Endothelial cell (in vitro differentiated cells): ENCODE measurements around the gene E2F6. TPM values are rescaled to one million over a fixed set of nuclear protein-coding genes. Genes with fewer than 3 reads are reported as not detected.

Experiments used
- DNase-seq: peaks from one replicate; pipeline ENCODE4 v3.0.0; 2021; ENCODE audit warnings: low spot score
- H3K27ac Mint-ChIP-seq: one replicate; pipeline ENCODE4 v1.8.0; 2021; ENCODE audit warnings: mixed read lengths, inconsistent platforms; ENCODE audit not compliant: unreplicated experiment
- H3K27me3 Mint-ChIP-seq: one replicate; pipeline ENCODE4 v1.8.0; 2021; ENCODE audit warnings: mild to moderate bottlenecking, moderate library complexity, mixed read lengths, inconsistent platforms; ENCODE audit not compliant: unreplicated experiment
- H3K36me3 Mint-ChIP-seq: one replicate; pipeline ENCODE4 v1.8.0; 2021; ENCODE audit warnings: mild to moderate bottlenecking, low read depth, mixed read lengths, inconsistent platforms; ENCODE audit not compliant: unreplicated experiment
- H3K4me1 Mint-ChIP-seq: one replicate; pipeline ENCODE4 v1.8.0; 2021; ENCODE audit warnings: mild to moderate bottlenecking, mixed read lengths, inconsistent platforms; ENCODE audit not compliant: unreplicated experiment
- H3K4me3 Mint-ChIP-seq: one replicate; pipeline ENCODE4 v1.8.0; 2021; ENCODE audit warnings: mild to moderate bottlenecking, mixed read lengths, inconsistent platforms; ENCODE audit not compliant: unreplicated experiment
- H3K9me3 Mint-ChIP-seq: one replicate; pipeline ENCODE4 v1.8.0; 2021; ENCODE audit warnings: mixed read lengths, inconsistent platforms; ENCODE audit not compliant: unreplicated experiment
- CTCF ChIP-seq: fragments of 200-600 bp; sonication (generic); IDR thresholded peaks from one replicate; pipeline ENCODE4 v1.5.0; 2021; ENCODE audit warnings: antibody characterized with exemption; ENCODE audit not compliant: unreplicated experiment
- total RNA-seq: library from RNA; stranded (reverse); fragmentation: NEBNext Ultra II Directional; extraction: Animal tissue kit (Norgen Biotek cat#: 25700); gene quantifications from one replicate; pipeline ENCODE4 v1.2.1, GENCODE V29; 2021; ENCODE audit not compliant: unreplicated experiment

E2F6 gene
- total RNA-seq, 1 donor from 2014 or later = 20.4 TPM

- DNase-seq = no peak
- Mint-ChIP-seq H3K4me3 (no peak overlapping the region), H3K27ac (no peak overlapping the region), H3K36me3 (no peaks in the 10 kb centered on the region), H3K4me1 (peaks cover 10% of the 10 kb centered on the region), H3K9me3 (no peaks in the 10 kb centered on the region), H3K27me3 (peaks cover 2% of the 10 kb centered on the region)
- no peak for TF ChIP-seq CTCF
These were observed 55.9 kb downstream of the E2F6 start for GRCh38 chr2:11410101-11410500.

GRCh38 chr2:11409572-11409959, 56.4 kb downstream of the E2F6 start:
- peaks cover 2% of the 10 kb centered on the region for H3K27me3 Mint-ChIP-seq
- no peak for TF ChIP-seq CTCF
- H3K4me1 Mint-ChIP-seq = peaks cover 10% of the 10 kb centered on the region
- H3K36me3 Mint-ChIP-seq = no peaks in the 10 kb centered on the region
- no peak overlapping the region for H3K27ac Mint-ChIP-seq
- H3K4me3 Mint-ChIP-seq = no peak overlapping the region
- no peaks in the 10 kb centered on the region for H3K9me3 Mint-ChIP-seq
- DNase-seq = no peak

GRCh38 chr2:11408959-11409571, 56.9 kb downstream of the E2F6 start:
- no peak for TF ChIP-seq CTCF
- Mint-ChIP-seq H3K4me3 (no peak overlapping the region), H3K36me3 (no peaks in the 10 kb centered on the region), H3K27me3 (peaks cover 2% of the 10 kb centered on the region), H3K9me3 (no peaks in the 10 kb centered on the region), H3K27ac (no peak overlapping the region), H3K4me1 (peaks cover 11% of the 10 kb centered on the region)
- DNase-seq = no peak

- no peak for TF ChIP-seq CTCF
- H3K9me3 Mint-ChIP-seq = no peaks in the 10 kb centered on the region
- H3K4me3 Mint-ChIP-seq = no peak overlapping the region
- DNase-seq = no peak
- H3K27me3 Mint-ChIP-seq = peaks cover 8% of the 10 kb centered on the region
- H3K4me1 Mint-ChIP-seq = peaks cover 16% of the 10 kb centered on the region
- H3K36me3 Mint-ChIP-seq = no peaks in the 10 kb centered on the region
- no peak overlapping the region for H3K27ac Mint-ChIP-seq
These were observed 58.5 kb downstream of the E2F6 start for GRCh38 chr2:11407413-11407812.

- Mint-ChIP-seq H3K36me3 (no peaks in the 10 kb centered on the region), H3K4me1 (peaks cover 18% of the 10 kb centered on the region), H3K27me3 (peaks cover 10% of the 10 kb centered on the region), H3K4me3 (no peak overlapping the region), H3K27ac (no peak overlapping the region), H3K9me3 (no peaks in the 10 kb centered on the region)
- DNase-seq = no peak
- no peak for TF ChIP-seq CTCF
These were observed 59.0 kb downstream of the E2F6 start for GRCh38 chr2:11406958-11407381.
